Parathyroid adenoma (tissue), 2 donors: ENCODE data around the gene NSG1.
"Not testable (repeated sequence)": the region's sequence is repeated elsewhere in the genome, so short reads cannot be mapped to it uniquely, and the experiment has no call there.

ENCODE experiments used
- H2AFZ ChIP-seq: fragments of 300-600 bp; sonication (generic); one replicate; pipeline ENCODE4 v1.7.0; 2017; ENCODE audit warnings: antibody characterized with exemption, mild to moderate bottlenecking
- H3K27ac ChIP-seq: fragments of 300-600 bp; sonication (generic); one replicate; pipeline ENCODE4 v1.7.0; 2017
- H3K27me3 ChIP-seq: fragments of 300-600 bp; sonication (generic); one replicate; pipeline ENCODE4 v1.7.0; 2017; ENCODE audit warnings: low read length; ENCODE audit not compliant: control insufficient read depth, insufficient read depth
- H3K36me3 ChIP-seq: fragments of 300-600 bp; sonication (generic); one replicate; pipeline ENCODE4 v1.7.0; 2017; ENCODE audit warnings: low read length; ENCODE audit not compliant: control insufficient read depth, insufficient read depth
- H3K4me1 ChIP-seq: fragments of 300-600 bp; sonication (generic); one replicate; pipeline ENCODE4 v1.7.0; 2017; ENCODE audit warnings: control low read depth
- H3K4me2 ChIP-seq: fragments of 300-600 bp; sonication (generic); one replicate; pipeline ENCODE4 v1.7.0; 2017; ENCODE audit warnings: low read length
- H3K4me3 ChIP-seq: fragments of 300-600 bp; sonication (generic); one replicate; pipeline ENCODE4 v1.7.0; 2017; ENCODE audit warnings: low read depth, low read length
- H3K79me2 ChIP-seq: fragments of 300-600 bp; sonication (generic); one replicate; pipeline ENCODE4 v1.7.0; 2017; ENCODE audit warnings: control low read depth
- H3K9ac ChIP-seq: fragments of 300-600 bp; sonication (generic); one replicate; pipeline ENCODE4 v1.7.0; 2017; ENCODE audit warnings: mild to moderate bottlenecking
- H3K9me3 ChIP-seq: fragments of 300-600 bp; sonication (generic); one replicate; pipeline ENCODE4 v1.7.0; 2017; ENCODE audit warnings: low read length; ENCODE audit not compliant: control insufficient read depth
- TF ChIP-seq, protein P1 (sequence below): fragments of 300-600 bp; sonication (generic); IDR thresholded peaks from one replicate; pipeline ENCODE4 v1.7.0; 2017; ENCODE audit warnings: antibody characterized with exemption, mild to moderate bottlenecking
- donor health status: primary hyperparathyroidism.

NSG1 gene

DNA sequence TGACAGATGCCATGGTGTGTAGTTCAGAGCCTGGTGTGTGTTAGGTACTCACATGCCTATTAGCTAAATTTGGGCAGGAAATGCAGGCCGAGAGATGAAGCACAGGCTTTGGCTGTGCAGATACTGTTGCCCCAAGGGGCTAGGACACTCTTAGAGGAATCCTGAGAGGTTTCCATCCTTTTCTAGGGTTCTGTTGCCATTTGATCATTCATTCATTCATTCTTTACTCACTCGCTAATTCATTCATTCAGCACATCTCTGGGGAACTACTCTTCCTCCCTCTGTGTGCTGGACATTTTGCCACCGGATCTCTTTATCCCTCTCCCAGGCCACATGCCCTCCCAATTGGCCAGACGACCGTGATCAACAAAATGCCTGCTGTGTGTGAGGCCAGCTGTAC is 43.9 kb upstream of the NSG1 start:
- Histone ChIP-seq H3K9me3 (no peaks in the 10 kb centered on the region), H3K79me2 (no peaks in the 10 kb centered on the region), H3K4me3 (no peak overlapping the region), H2AFZ (no peak overlapping the region), H3K27me3 (no peaks in the 10 kb centered on the region), H3K4me2 (no peak overlapping the region), H3K36me3 (no peaks in the 10 kb centered on the region), H3K9ac (no peak overlapping the region), H3K4me1 (no peaks in the 10 kb centered on the region), H3K27ac (no peak overlapping the region)
- TF ChIP-seq, protein P1, sequence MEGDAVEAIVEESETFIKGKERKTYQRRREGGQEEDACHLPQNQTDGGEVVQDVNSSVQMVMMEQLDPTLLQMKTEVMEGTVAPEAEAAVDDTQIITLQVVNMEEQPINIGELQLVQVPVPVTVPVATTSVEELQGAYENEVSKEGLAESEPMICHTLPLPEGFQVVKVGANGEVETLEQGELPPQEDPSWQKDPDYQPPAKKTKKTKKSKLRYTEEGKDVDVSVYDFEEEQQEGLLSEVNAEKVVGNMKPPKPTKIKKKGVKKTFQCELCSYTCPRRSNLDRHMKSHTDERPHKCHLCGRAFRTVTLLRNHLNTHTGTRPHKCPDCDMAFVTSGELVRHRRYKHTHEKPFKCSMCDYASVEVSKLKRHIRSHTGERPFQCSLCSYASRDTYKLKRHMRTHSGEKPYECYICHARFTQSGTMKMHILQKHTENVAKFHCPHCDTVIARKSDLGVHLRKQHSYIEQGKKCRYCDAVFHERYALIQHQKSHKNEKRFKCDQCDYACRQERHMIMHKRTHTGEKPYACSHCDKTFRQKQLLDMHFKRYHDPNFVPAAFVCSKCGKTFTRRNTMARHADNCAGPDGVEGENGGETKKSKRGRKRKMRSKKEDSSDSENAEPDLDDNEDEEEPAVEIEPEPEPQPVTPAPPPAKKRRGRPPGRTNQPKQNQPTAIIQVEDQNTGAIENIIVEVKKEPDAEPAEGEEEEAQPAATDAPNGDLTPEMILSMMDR = no peak

DNA sequence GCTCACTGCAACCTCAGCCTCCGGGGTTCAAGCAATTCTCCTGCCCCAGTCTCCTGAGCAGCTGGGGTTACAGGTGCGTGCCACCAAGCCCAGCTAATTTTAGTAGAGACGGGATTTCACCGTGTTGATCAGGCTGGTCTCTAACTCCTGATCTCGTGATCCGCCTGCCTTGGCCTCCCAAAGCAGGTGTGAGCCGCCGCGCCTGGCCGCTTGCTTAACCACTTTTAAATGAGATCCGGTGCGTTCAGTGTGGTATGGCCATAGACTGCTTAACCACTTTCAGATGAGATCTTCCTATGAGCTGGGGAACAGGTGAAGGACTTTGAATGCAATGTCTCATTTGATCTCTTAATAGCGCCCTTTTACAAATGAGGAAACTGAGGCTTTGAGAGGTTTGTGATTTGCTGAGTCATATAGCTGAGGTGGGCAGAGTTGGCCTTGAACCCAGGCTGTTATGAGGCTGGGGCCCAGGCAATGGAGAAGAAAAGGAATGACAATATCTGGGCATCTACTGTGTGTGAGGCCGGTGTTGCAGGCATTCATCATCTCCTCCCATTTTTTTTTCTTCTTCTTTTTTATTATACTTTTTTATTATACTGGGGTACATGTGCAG is 41.9 kb upstream of the NSG1 start:
- no peak overlapping the region for H3K4me2 ChIP-seq
- no peaks in the 10 kb centered on the region for H3K27me3 ChIP-seq
- no peak overlapping the region for H3K27ac ChIP-seq
- H3K4me3 ChIP-seq = no peak overlapping the region
- no peaks in the 10 kb centered on the region for H3K36me3 ChIP-seq
- H3K79me2 ChIP-seq = no peaks in the 10 kb centered on the region
- no peak overlapping the region for H3K9ac ChIP-seq
- no peaks in the 10 kb centered on the region for H3K4me1 ChIP-seq
- H3K9me3 ChIP-seq = no peaks in the 10 kb centered on the region
- TF ChIP-seq, protein P1 = no peak
- no peak overlapping the region for H2AFZ ChIP-seq

DNA sequence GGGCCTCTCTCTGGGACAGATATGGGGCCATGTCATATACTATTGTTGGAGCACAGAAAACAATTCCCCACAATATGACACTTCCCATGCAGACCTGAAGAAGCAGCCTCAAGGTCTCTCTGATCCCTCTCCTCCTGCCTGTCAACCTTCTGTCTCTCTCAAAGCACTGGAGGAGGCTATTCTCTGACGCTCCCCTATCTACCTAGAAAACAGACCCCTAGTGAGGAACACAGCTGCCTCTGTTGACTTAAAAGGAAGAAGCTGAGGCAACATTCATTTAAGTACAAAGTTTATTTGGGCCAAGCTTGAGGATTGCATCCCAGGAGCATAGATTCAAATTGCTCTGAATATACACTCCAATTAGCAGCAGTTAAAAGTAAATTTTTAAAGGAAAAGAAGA is 39.3 kb upstream of the NSG1 start:
- Histone ChIP-seq H3K4me3 (no peak overlapping the region), H3K9me3 (no peaks in the 10 kb centered on the region), H3K79me2 (no peaks in the 10 kb centered on the region), H3K27me3 (no peaks in the 10 kb centered on the region), H3K27ac (no peak overlapping the region), H3K9ac (no peak overlapping the region), H3K36me3 (no peaks in the 10 kb centered on the region), H2AFZ (no peak overlapping the region), H3K4me1 (no peaks in the 10 kb centered on the region), H3K4me2 (no peak overlapping the region)
- TF ChIP-seq, protein P1 = no peak

DNA sequence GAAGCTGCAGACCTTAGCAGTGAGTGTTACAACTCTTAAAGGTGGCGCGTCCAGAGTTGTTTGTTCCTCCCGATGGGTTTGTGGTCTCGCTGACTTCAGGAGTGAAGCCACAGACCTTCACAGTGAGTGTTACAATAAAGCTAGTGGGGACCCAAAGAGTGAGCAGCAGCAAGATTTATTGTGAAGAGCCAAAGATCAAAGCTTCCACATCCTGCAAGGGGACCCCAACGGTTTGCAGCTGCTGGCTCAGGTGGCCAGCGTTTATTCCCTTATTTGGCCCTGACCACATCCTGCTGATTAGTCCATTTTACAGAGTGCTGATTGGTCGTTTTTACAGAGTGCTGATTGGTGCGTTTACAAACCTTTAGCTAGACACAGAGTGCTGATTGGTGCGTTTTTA is 38.3 kb upstream of the NSG1 start:
- not testable (repeated sequence) for H3K27me3 ChIP-seq, H3K9me3 ChIP-seq, H3K36me3 ChIP-seq, H2AFZ ChIP-seq, H3K4me1 ChIP-seq, H3K79me2 ChIP-seq, H3K4me2 ChIP-seq, H3K4me3 ChIP-seq, H3K9ac ChIP-seq, H3K27ac ChIP-seq

DNA sequence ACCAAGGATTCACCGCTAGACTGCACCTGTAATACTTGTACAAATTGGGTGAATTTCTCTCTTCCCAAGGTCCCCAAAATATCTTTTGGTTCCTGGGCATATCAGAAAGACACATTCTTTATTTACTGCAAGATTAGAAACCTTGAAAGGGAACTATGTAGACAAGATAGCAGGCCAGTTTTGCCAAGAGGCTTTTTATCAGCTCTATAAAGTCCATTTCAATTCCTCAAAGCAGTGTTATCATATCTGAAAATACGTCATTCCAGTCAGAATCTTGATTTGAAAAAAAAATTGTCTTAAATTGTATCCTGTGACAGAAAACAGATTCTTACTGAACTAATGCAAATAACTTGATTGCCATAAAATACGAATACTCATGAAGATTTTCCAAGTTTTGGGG is 37.0 kb upstream of the NSG1 start:
- Histone ChIP-seq H3K79me2 (no peaks in the 10 kb centered on the region), H3K27ac (no peak overlapping the region), H3K4me3 (no peak overlapping the region), H3K4me2 (no peak overlapping the region), H3K36me3 (no peaks in the 10 kb centered on the region), H3K27me3 (no peaks in the 10 kb centered on the region), H2AFZ (no peak overlapping the region), H3K9me3 (no peaks in the 10 kb centered on the region), H3K4me1 (no peaks in the 10 kb centered on the region), H3K9ac (no peak overlapping the region)
- TF ChIP-seq, protein P1 = no peak
